CD14-positive monocyte (primary cell): ENCODE data around the gene VANGL1. TPM values are rescaled to one million over a fixed set of nuclear protein-coding genes. Genes with fewer than 3 reads are reported as not detected.

Source experiments
- DNase-seq, 3 donors: peaks; one replicate each; pipeline ENCODE4 v3.0.0-alpha.2; 2011 to 2022
- H2AFZ ChIP-seq: 2 replicates; pipeline ENCODE4 v1.6.0; 2012; ENCODE audit warnings: mild to moderate bottlenecking, low read depth, low read length, inconsistent platforms; ENCODE audit not compliant: insufficient read depth, poor library complexity, severe bottlenecking
- H3K27ac ChIP-seq, 2 donors: 1 replicate in 1 of 2; 2 replicates in 1 of 2; pipeline ENCODE4 v1.5.1; 2012 to 2013; ENCODE audit warnings: low read length in 2 of 2, control low read depth in 1 of 2, inconsistent platforms in 1 of 2, low read depth in 1 of 2, mild to moderate bottlenecking in 1 of 2
- H3K27me3 ChIP-seq, 2 donors: one replicate each; pipeline versions ENCODE4 v1.6.0 to v1.6.1; 2011 to 2013; ENCODE audit warnings: low read length in 2 of 2; ENCODE audit not compliant: control insufficient read depth in 2 of 2, insufficient read depth in 2 of 2
- H3K36me3 ChIP-seq, 2 donors: replicated peaks in 1 of 2; 1 replicate in 1 of 2; 2 replicates in 1 of 2; pipeline versions ENCODE4 v1.5.1 to v1.6.1; 2012 to 2013; ENCODE audit warnings: low read length in 2 of 2, control low read depth in 1 of 2, inconsistent platforms in 1 of 2, mild to moderate bottlenecking in 1 of 2; ENCODE audit not compliant: insufficient read depth in 2 of 2, control insufficient read depth in 1 of 2
- H3K4me1 ChIP-seq, 2 donors: 1 replicate in 1 of 2; 2 replicates in 1 of 2; pipeline versions ENCODE4 v1.5.1 to v1.6.1; 2012 to 2013; ENCODE audit warnings: low read length in 2 of 2, control low read depth in 1 of 2, inconsistent platforms in 1 of 2, mild to moderate bottlenecking in 1 of 2, moderate library complexity in 1 of 2; ENCODE audit not compliant: insufficient read depth in 2 of 2, control insufficient read depth in 1 of 2
- H3K4me2 ChIP-seq: replicated peaks from 2 replicates; pipeline ENCODE3; 2012; ENCODE audit warnings: low read length, moderate library complexity, mild to moderate bottlenecking; ENCODE audit not compliant: poor library complexity, severe bottlenecking; ENCODE audit errors: extremely low read depth
- H3K4me3 ChIP-seq, 3 experiments: fragments of 200-600 bp in 1 of 3; sonication (generic) in 1 of 3; replicated peaks in 1 of 3; 1 replicate in 2 of 3; 2 replicates in 1 of 3; pipeline ENCODE4 v1.5.1; 2011 to 2013; ENCODE audit warnings: low read length in 3 of 3, mild to moderate bottlenecking in 3 of 3, control low read depth in 2 of 3, low read depth in 2 of 3, inconsistent platforms in 1 of 3, moderate library complexity in 1 of 3
- H3K79me2 ChIP-seq: 2 replicates; pipeline ENCODE4 v1.6.0; 2012; ENCODE audit warnings: mild to moderate bottlenecking, control low read depth, inconsistent platforms, low read length, moderate library complexity; ENCODE audit not compliant: insufficient read depth
- H3K9ac ChIP-seq: 2 replicates; pipeline ENCODE4 v1.6.0; 2017; ENCODE audit warnings: low read length, mild to moderate bottlenecking; ENCODE audit not compliant: insufficient read depth, poor library complexity, severe bottlenecking
- H3K9me3 ChIP-seq, 2 donors: replicated peaks in 1 of 2; 1 replicate in 1 of 2; 2 replicates in 1 of 2; pipeline versions ENCODE4 v1.5.1 to v1.6.1; 2012 to 2013; ENCODE audit warnings: low read length in 2 of 2, control low read depth in 1 of 2; ENCODE audit not compliant: control insufficient read depth in 1 of 2, insufficient read depth in 1 of 2
- H4K20me1 ChIP-seq: 2 replicates; pipeline ENCODE4 v1.6.0; 2012; ENCODE audit warnings: mild to moderate bottlenecking, low read length, control low read depth, moderate library complexity; ENCODE audit not compliant: insufficient read depth
- H3K27ac Mint-ChIP-seq, 7 donors: one replicate each; pipeline ENCODE4 v1.8.0; 2020; ENCODE audit warnings: mild to moderate bottlenecking in 7 of 7, mixed read lengths in 7 of 7, moderate library complexity in 6 of 7, inconsistent platforms in 2 of 7
- H3K27me3 Mint-ChIP-seq, 3 donors: one replicate each; pipeline ENCODE4 v1.8.0; 2021 to 2022; ENCODE audit warnings: low read depth in 3 of 3, mild to moderate bottlenecking in 3 of 3, mixed read lengths in 3 of 3, moderate library complexity in 3 of 3, inconsistent platforms in 1 of 3
- H3K36me3 Mint-ChIP-seq, 2 donors: one replicate each; pipeline ENCODE4 v1.8.0; 2020; ENCODE audit warnings: mixed read lengths in 2 of 2, inconsistent platforms in 1 of 2, mild to moderate bottlenecking in 1 of 2
- H3K4me1 Mint-ChIP-seq: one replicate; pipeline ENCODE4 v1.8.0; 2020; ENCODE audit warnings: mild to moderate bottlenecking, mixed read lengths
- H3K4me3 Mint-ChIP-seq, 2 donors: one replicate each; pipeline ENCODE4 v1.8.0; 2020; ENCODE audit warnings: mild to moderate bottlenecking in 2 of 2, mixed read lengths in 2 of 2, moderate library complexity in 1 of 2
- H3K9me3 Mint-ChIP-seq, 7 donors: one replicate each; pipeline ENCODE4 v1.8.0; 2020 to 2022; ENCODE audit warnings: mixed read lengths in 7 of 7, mild to moderate bottlenecking in 6 of 7, moderate library complexity in 6 of 7, inconsistent platforms in 2 of 7
- CTCF ChIP-seq: fragments of 200-600 bp; IDR thresholded peaks from one replicate; pipeline ENCODE4 v1.8.0; 2022; ENCODE audit warnings: antibody characterized with exemption, mild to moderate bottlenecking
- WGBS: methylation state at CpG from one replicate; pipeline ENCODE4 v1.1.5; 2013; ENCODE audit warnings: missing lambda C conversion rate; ENCODE audit not compliant: insufficient coverage; 5-methylcytosine and 5-hydroxymethylcytosine counted together
- intact Hi-C, 2 donors: fragments of 100-400 bp; cut with micrococcal nuclease; formaldehyde crosslinking; loops; one replicate each; pipeline versions ENCODE4 v1.15.0 to v1.15.1; 2023
- polyA minus RNA-seq: library from RNA; depleted of rRNA, polyadenylated mRNA; stranded (reverse); fragments of >200 nt; gene quantifications from 2 replicates; pipeline ENCODE4 v1.2.3, GENCODE V29; 2012
- polyA plus RNA-seq, 3 donors: library from polyadenylated mRNA; depleted of rRNA in 1 of 3; unstranded in 2 of 3; stranded (reverse) in 1 of 3; fragments of 300-500 nt in 2 of 3; fragments of >200 nt in 1 of 3; fragmentation: Illumina TruSeq in 2 of 3; gene quantifications; 1 replicate in 2 of 3; 2 replicates in 1 of 3; pipeline ENCODE4 v1.2.3, GENCODE V29; 2012 to 2021
- total RNA-seq, 12 experiments: library from RNA in 1 of 12; stranded (reverse) in 1 of 12; fragments of 120-200 nt in 1 of 12; gene quantifications; one replicate each; pipeline ENCODE4 v1.2.4 and lab custom pipeline; 2013 to 2026; ENCODE audit warnings: mixed read lengths in 6 of 12, inconsistent platforms in 1 of 12

Gene VANGL1
- 0.65 TPM for total RNA-seq (2013)
- polyA plus RNA-seq (1 to 10 TPM in 2 of 3 donors, under 1 TPM in 1; 0.67 to 2.0 (median 1.3) TPM), polyA minus RNA-seq (0.83 and 0.88 TPM in 2 replicates), total RNA-seq (lab: John Stamatoyannopoulos, UW) (0.42 to 4.6 (median 1.5) reads per million in 11 experiments)

GRCh38 chr1:115641762-115642167, at the start of gene VANGL1:
Gene VANGL1, plus strand, starts transcription at chr1:115641970. Its CDS starts 9,444 bp downstream, at chr1:115651414.
- peak within 1 kb of the TSS; percentile 91 for H2AFZ ChIP-seq
- peak within 1 kb of the TSS; percentile 98 for H3K4me2 ChIP-seq
- H3K27ac ChIP-seq, result no peak within 1 kb of the TSS
- H3K9me3 ChIP-seq, result peaks cover 15 to 16% of the 10 kb centered on the region in 2 donors
- no peaks in the 10 kb centered on the region for H4K20me1 ChIP-seq
- Mint-ChIP-seq H3K36me3 (peaks cover 0 to 4% of the 10 kb centered on the region in 2 donors), H3K4me3 (peak within 1 kb of the TSS; percentile 83 to 94), H3K27ac (no peak within 1 kb of the TSS), H3K27me3 (peaks cover 18 to 23% (median 21%) of the 10 kb centered on the region in 3 donors), H3K4me1 (peaks cover 12% of the 10 kb centered on the region), H3K9me3 (peaks cover 17 to 36% (median 24%) of the 10 kb centered on the region in 7 donors)
- under 1% methylated on average over 61 of the region's 61 CpGs for WGBS
- TF ChIP-seq CTCF, result no peak
- DNase-seq, result peak in 1 of 3 donors; percentile 15
- H3K36me3 ChIP-seq, result no peaks in the 10 kb centered on the region
- H3K4me1 ChIP-seq, result peaks cover 6 to 8% of the 10 kb centered on the region in 2 donors
- H3K79me2 ChIP-seq, result peaks cover 4% of the 10 kb centered on the region
- peak within 1 kb of the TSS; percentile 62 for H3K9ac ChIP-seq
- H3K27me3 ChIP-seq, result peaks cover 8 to 13% of the 10 kb centered on the region in 2 donors
- H3K4me3 ChIP-seq, result peak within 1 kb of the TSS; percentile 52 to 86 (median 79)
- intact Hi-C loops, result no loop called here

GRCh38 chr1:115592264-115592663, 49.5 kb upstream of the VANGL1 start:
- no peak for TF ChIP-seq CTCF
- H3K9ac ChIP-seq, result no peak overlapping the region
- no peak overlapping the region for H3K4me3 ChIP-seq
- intact Hi-C loops, result no loop called here
- no peaks in the 10 kb centered on the region for H3K27me3 ChIP-seq
- H4K20me1 ChIP-seq, result no peaks in the 10 kb centered on the region
- no peaks in the 10 kb centered on the region for H3K4me1 Mint-ChIP-seq
- no peaks in the 10 kb centered on the region for H3K36me3 Mint-ChIP-seq
- H3K27ac Mint-ChIP-seq, result no peak overlapping the region
- DNase-seq, result no peak
- H3K4me3 Mint-ChIP-seq, result no peak overlapping the region
- no peaks in the 10 kb centered on the region for H3K79me2 ChIP-seq
- H3K9me3 ChIP-seq, result peaks cover 7 to 10% of the 10 kb centered on the region in 2 donors
- H2AFZ ChIP-seq, result no peak overlapping the region
- peaks cover 0 to 17% (median 13%) of the 10 kb centered on the region in 7 donors for H3K9me3 Mint-ChIP-seq
- H3K4me1 ChIP-seq, result no peaks in the 10 kb centered on the region
- no CpG with 5 or more reads among the region's 1 CpG for WGBS
- H3K27me3 Mint-ChIP-seq, result peaks cover 0 to 5% (median 0%) of the 10 kb centered on the region in 3 donors
- H3K4me2 ChIP-seq, result no peak overlapping the region
- no peak overlapping the region for H3K27ac ChIP-seq
- H3K36me3 ChIP-seq, result no peaks in the 10 kb centered on the region
